ENCODE data around the gene NBPF6.
A peak's percentile ranks its signal among the peaks of the same experiment; 100 is the strongest.

Gene NBPF6

GRCh38 chr1:108503062-108503733 lies 53.1 kb downstream of the NBPF6 start:
- TF ChIP-seq, protein P1, sequence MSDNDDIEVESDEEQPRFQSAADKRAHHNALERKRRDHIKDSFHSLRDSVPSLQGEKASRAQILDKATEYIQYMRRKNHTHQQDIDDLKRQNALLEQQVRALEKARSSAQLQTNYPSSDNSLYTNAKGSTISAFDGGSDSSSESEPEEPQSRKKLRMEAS (IDR thresholded peaks at IDR 0.05; ENCODE audit: low read depth, low read length) = no peak
- TF ChIP-seq, protein P2, sequence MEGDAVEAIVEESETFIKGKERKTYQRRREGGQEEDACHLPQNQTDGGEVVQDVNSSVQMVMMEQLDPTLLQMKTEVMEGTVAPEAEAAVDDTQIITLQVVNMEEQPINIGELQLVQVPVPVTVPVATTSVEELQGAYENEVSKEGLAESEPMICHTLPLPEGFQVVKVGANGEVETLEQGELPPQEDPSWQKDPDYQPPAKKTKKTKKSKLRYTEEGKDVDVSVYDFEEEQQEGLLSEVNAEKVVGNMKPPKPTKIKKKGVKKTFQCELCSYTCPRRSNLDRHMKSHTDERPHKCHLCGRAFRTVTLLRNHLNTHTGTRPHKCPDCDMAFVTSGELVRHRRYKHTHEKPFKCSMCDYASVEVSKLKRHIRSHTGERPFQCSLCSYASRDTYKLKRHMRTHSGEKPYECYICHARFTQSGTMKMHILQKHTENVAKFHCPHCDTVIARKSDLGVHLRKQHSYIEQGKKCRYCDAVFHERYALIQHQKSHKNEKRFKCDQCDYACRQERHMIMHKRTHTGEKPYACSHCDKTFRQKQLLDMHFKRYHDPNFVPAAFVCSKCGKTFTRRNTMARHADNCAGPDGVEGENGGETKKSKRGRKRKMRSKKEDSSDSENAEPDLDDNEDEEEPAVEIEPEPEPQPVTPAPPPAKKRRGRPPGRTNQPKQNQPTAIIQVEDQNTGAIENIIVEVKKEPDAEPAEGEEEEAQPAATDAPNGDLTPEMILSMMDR (IDR thresholded peaks at IDR 0.05; ENCODE audit: low read depth, low read length) = no peak
- TF ChIP-seq MYC (IDR thresholded peaks at IDR 0.05; ENCODE audit: low read depth, low read length) (no peak), POLR2A (IDR thresholded peaks at IDR 0.05; ENCODE audit: extremely low read depth, insufficient read length) (no peak)

GRCh38 chr1:108504447-108504846 lies 54.3 kb downstream of the NBPF6 start:
- H3K4me3 ChIP-seq (ENCODE audit: low read depth, low read length) = no peak overlapping the region
- TF ChIP-seq, protein P1 (IDR thresholded peaks at IDR 0.05; ENCODE audit: low read depth, low read length) = no peak
- TF ChIP-seq, protein P2 (IDR thresholded peaks at IDR 0.05; ENCODE audit: low read depth, low read length) = no peak
- TF ChIP-seq POLR2A (IDR thresholded peaks at IDR 0.05; ENCODE audit: extremely low read depth, insufficient read length) (no peak), MYC (IDR thresholded peaks at IDR 0.05; ENCODE audit: low read depth, low read length) (no peak)
- DNase-seq (ENCODE audit: low read depth) = no peak

More at GRCh38 chr1:108503062-108503733, 53.1 kb downstream of the NBPF6 start:
- H3K4me3 ChIP-seq (ENCODE audit: low read depth, low read length) = no peak overlapping the region
- no peak for DNase-seq (ENCODE audit: low read depth)

GRCh38 chr1:108505763-108506070 lies 55.6 kb downstream of the NBPF6 start:
- TF ChIP-seq, protein P1 (IDR thresholded peaks at IDR 0.05; ENCODE audit: low read depth, low read length) = no peak
- TF ChIP-seq MYC (IDR thresholded peaks at IDR 0.05; ENCODE audit: low read depth, low read length) (no peak), POLR2A (IDR thresholded peaks at IDR 0.05; ENCODE audit: extremely low read depth, insufficient read length) (no peak)
- TF ChIP-seq, protein P2 (IDR thresholded peaks at IDR 0.05; ENCODE audit: low read depth, low read length) = no peak
- no peak overlapping the region for H3K4me3 ChIP-seq (ENCODE audit: low read depth, low read length)
- peak; percentile 84 for DNase-seq (ENCODE audit: low read depth)

DNA sequence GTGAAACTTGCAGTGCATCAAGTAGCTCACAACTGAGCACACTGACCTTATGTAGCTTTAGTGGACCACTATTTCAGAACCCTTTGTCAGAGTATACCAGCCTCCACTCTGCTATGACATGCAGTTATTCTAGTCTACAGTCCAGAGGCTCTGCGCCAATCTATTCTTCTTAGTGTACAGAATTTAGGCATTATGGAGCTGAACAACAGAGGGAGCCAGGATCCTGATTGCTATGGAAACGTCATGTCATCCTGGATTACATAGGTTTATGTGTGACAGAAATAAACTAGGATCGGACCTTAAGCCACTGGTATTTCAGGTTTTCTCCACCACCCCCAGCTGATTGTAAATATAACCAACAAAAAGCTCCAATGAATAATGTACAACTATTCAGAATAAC lies 61.6 kb downstream of the NBPF6 start:
- DNase-seq (ENCODE audit: low read depth) = no peak
- TF ChIP-seq MYC (IDR thresholded peaks at IDR 0.05; ENCODE audit: low read depth, low read length) = no peak
- no peak for TF ChIP-seq POLR2A (IDR thresholded peaks at IDR 0.05; ENCODE audit: extremely low read depth, insufficient read length)
- TF ChIP-seq, protein P1 (IDR thresholded peaks at IDR 0.05; ENCODE audit: low read depth, low read length) = no peak
- TF ChIP-seq, protein P2 (IDR thresholded peaks at IDR 0.05; ENCODE audit: low read depth, low read length) = no peak
- no peak overlapping the region for H3K4me3 ChIP-seq (ENCODE audit: low read depth, low read length)

DNA sequence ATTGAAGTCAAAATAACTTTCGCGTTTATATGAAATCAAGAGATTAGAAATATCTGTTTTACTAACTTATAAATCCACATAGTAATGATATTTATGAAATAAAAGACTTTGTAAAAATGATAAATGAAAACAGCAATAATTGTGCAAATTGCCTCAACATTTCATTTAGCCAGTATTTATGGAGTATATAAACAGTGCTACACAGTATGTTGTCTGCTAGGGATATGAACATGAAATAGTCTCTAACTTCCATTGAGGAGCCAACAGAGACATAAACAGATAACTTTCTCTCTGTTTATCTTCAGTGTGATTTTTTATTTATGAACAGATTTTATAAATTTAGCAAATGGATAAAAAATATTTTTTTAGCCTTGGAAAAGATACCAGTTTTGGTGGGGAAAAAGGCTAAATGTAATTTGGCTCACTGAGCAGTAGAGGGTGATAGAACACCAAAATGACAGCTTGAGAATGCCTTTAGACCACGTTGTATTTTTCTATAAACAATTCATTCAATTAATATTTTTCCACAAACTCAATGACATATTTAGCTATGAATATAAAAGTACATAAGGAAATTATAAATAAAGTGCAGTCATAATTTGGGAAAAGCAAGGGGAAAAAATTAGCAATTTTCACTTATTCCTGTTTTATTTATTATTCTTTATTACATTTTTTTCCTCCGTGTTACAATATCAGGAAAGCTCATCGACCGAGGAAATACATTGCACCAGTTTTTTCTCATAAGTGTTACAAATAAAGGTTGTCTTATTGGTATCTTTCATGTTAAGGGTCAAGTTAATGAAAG lies 62.3 kb downstream of the NBPF6 start:
- no peak overlapping the region for H3K4me3 ChIP-seq (ENCODE audit: low read depth, low read length)
- peak; percentile 56 for DNase-seq (ENCODE audit: low read depth)
- TF ChIP-seq POLR2A (IDR thresholded peaks at IDR 0.05; ENCODE audit: extremely low read depth, insufficient read length) = no peak
- TF ChIP-seq, protein P2 (IDR thresholded peaks at IDR 0.05; ENCODE audit: low read depth, low read length) = peak; percentile 71
- TF ChIP-seq, protein P1 (IDR thresholded peaks at IDR 0.05; ENCODE audit: low read depth, low read length) = no peak
- no peak for TF ChIP-seq MYC (IDR thresholded peaks at IDR 0.05; ENCODE audit: low read depth, low read length)

Data from NB4 (cell line).